C4-2B (cell line): Measurements from ENCODE around the gene SEC63.

Experiments
- ZFX ChIP-seq: fragments of 450-650 bp; IDR thresholded peaks from 2 replicates; pipeline ENCODE4 v1.6.1; 2017
- TF ChIP-seq, protein P1 (sequence below): fragments of 450-650 bp; conservative IDR thresholded peaks from 2 replicates; pipeline ENCODE4 v1.5.1; 2017; ENCODE audit warnings: mild to moderate bottlenecking

DNA sequence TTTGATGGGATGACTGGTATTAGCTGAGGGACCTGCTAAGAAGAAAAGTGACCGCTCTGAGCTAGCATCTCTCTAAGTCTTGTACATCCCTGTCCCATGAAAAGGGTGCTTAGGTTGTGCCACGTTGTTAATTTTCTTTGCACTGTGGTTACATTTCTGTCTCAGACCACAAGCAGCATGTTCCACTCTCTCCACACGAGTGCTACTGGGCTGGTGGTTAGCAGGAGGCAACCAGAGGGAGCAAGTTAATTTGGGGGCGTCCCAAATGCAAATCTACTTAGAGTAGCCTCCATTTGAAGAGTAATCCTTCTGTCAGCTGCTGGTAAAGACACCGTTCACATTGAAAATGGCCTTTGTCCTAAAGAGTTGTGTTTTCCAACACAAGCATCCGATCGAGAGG, 130.5 kb downstream of the SEC63 start:
- TF ChIP-seq, protein P1, sequence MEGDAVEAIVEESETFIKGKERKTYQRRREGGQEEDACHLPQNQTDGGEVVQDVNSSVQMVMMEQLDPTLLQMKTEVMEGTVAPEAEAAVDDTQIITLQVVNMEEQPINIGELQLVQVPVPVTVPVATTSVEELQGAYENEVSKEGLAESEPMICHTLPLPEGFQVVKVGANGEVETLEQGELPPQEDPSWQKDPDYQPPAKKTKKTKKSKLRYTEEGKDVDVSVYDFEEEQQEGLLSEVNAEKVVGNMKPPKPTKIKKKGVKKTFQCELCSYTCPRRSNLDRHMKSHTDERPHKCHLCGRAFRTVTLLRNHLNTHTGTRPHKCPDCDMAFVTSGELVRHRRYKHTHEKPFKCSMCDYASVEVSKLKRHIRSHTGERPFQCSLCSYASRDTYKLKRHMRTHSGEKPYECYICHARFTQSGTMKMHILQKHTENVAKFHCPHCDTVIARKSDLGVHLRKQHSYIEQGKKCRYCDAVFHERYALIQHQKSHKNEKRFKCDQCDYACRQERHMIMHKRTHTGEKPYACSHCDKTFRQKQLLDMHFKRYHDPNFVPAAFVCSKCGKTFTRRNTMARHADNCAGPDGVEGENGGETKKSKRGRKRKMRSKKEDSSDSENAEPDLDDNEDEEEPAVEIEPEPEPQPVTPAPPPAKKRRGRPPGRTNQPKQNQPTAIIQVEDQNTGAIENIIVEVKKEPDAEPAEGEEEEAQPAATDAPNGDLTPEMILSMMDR: no peak
- TF ChIP-seq ZFX: no peak
